HG03196 (cell line): ENCODE data around the gene ZNF224.
"Not testable (repeated sequence)": the region's sequence is repeated elsewhere in the genome, so short reads cannot be mapped to it uniquely, and the experiment has no call there.

Experiments used
- ATAC-seq: cut with Tn5 transposase; IDR thresholded peaks from one replicate; pipeline ENCODE4 v1.9.1; 2021; ENCODE audit not compliant: unreplicated experiment

The ZNF224 gene

GRCh38 chr19:44121162-44121561 is 27.0 kb downstream of the ZNF224 start:
- ATAC-seq: not testable (repeated sequence)

DNA sequence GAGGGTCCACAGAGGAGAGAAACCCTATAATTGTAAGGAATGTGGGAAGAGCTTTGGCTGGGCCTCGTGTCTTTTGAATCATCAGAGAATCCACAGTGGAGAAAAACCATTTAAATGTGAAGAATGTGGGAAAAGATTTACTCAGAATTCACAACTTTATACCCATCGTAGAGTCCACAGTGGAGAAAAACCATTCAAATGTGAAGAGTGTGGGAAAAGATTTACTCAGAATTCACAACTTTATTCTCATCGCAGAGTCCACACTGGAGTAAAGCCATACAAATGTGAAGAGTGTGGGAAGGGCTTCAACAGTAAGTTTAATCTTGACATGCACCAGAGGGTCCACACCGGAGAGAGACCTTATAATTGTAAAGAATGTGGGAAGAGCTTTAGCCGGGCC is 37.8 kb downstream of the ZNF224 start:
- no peak for ATAC-seq

DNA sequence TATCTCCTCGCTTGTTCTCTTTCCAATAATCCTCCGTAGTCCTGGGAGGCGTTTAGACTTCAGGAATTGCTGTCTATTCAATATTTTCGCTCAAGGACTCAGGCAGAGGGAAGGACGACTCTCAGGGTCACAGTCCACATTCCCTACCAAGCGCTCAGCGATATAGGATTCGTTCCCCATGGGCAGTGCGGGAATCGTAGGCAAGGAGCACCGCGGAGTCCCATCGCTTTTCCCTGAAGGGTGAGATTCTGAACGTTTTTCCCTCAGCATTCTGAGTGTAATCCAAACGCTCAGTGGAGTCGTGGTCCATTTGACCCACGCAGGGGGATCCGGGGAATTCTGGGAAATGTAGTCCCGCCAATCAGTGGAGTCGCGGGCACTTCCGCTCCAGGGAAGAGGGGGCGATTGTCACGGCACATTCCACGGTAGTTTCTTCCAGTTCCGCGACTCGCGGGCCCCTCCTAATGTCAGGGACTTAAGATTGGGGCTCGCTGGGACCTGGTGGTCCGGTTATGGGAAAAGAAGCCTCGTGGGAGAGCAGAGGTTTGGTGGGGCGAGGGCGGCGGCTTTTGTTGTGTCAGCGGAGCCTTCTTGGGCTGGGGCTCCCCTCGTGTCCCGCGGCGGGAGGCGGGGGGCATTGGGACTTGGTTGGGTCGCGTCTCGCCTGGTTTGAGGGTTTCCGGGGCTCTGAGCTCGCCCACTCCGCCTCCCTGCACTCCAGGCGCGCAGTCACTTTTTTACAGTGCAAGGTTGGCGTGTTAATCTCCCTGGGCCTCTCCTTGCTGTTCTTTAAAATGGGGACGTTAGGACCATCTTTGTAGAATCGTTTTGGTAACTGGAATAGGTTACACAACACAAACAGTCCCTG is 47.3 kb downstream of the ZNF224 start, which contains the start of gene ZNF234:
TSS of gene ZNF234 (plus strand) at position 364 of the 868 bp plus-strand sequence. CDS start 3,079 bp downstream, outside the sequence.
- ATAC-seq: peak; percentile 77

DNA sequence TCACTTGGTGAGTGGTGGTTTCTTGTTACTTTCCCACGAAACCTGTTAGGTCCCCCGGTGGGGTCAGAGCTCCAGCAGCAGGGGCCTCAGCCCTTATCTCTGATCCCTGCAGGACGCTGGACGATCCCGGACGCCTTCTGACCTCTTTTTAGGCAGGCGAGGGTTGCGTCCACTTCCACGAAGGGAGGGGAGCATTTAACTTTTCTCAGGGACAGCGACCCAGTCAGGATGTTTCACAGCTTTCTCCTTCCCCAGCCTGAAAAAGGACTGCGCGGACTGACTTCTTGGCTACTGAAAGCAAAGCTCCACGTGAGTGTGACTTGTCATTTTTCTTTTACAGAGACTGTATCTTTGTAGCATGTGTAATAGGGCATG is 47.9 kb downstream of the ZNF224 start:
- ATAC-seq: no peak

GRCh38 chr19:44149776-44150175 is 55.6 kb downstream of the ZNF224 start:
- ATAC-seq: no peak

- no peak for ATAC-seq
Observed at GRCh38 chr19:44151491-44151890, 57.3 kb downstream of the ZNF224 start.

DNA sequence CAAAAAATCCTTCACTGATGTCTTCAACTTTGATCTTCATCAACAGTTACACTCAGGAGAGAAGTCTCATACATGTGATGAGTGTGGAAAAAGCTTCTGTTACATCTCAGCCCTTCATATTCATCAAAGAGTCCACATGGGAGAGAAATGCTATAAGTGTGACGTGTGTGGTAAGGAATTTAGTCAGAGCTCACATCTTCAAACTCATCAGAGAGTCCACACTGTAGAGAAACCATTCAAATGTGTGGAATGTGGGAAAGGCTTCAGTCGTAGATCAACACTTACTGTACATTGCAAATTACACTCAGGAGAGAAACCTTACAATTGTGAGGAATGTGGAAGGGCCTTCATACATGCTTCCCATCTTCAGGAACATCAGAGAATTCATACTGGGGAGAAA is 62.3 kb downstream of the ZNF224 start:
- no peak for ATAC-seq
